ENCODE results near the gene PSMD5.

Gene PSMD5

DNA sequence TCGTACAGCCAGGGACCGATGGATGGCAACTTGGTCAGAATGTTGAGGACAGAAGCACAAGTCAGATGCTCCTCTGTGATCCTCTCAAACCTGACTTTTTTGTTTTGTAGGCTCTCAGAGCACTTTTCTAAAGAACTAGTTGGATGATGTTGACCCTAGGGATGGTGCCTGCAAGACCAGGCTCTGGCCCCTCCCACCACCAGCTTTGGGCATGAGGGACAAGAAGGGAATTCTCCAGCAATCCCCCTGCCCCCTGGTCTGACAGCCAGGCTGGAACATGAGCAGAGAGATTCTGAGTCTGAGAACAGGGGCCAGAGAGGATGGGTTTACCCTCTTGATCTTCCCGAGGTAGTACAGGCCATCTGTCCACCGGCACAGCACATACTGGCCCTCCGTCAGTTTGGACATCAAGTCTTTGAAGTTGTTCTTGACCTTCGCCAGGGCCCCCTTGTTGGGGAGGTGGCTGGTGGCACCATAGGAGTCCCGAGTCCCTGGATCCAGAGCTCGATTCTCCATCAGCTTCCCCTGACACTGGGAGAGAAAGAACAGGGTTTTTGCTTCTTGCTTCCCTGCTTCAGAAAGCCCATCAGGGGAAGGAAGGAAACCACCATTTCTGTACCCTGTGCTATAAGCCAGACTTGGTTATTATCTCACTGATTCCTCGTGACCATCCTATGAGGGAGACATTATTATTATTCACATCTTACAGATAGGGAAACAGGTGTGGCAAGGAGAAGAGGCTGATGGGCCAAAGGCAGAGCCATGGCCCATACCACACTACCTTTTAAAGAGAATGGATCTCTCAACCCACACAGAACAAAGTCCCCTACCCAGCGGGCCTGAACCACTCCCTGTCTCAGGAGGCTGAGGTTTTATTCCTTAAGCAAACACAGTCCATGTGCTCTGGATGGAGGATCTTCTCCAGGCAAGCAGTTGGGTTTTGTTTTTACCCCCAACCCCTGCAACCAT, 31.8 kb upstream of the PSMD5 start:
- DNase-seq: no peak

- no peak for DNase-seq
These were observed 30.8 kb upstream of the PSMD5 start for GRCh38 chr9:120873512-120873911.

- DNase-seq: no peak
These were observed 30.2 kb upstream of the PSMD5 start for GRCh38 chr9:120872791-120873502.

DNA sequence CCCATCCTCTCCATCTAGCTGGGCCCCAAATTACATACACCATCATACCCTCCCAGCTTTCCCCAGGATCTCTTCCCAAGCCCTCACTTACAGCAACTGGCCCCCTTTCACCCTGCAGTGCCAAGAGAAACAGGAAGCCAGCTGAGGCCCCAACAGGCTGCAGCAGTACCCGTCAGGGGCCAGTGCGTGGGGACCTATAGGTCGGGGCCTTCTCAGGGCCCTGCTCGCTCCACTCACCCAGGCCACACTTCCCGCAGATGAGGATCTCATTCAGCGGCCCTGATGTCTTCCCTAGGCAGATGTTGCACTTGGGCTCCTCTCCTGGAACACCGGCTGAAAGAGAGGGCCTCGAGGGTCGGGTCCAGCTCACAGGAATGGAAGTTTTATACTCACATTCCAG, 27.5 kb upstream of the PSMD5 start:
- DNase-seq: no peak

GRCh38 chr9:120869726-120870125, 27.0 kb upstream of the PSMD5 start:
- no peak for DNase-seq

DNA sequence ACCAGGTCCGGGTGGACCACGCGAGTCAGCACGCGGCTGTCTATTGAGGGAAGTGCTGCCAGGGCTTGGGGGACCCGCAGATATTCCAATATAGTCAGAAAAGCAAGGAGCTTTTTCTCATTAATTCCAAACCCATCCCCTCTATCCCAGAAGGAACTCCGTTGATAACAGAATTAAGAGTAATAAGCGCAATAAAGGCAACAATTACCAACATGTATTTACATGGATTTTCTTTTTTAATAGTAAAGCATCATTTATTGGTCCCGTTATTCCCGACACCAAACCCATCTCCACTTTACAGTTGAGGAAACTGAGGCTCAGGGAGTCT, 26.6 kb upstream of the PSMD5 start:
- no peak for DNase-seq

GRCh38 chr9:120868676-120869359, 26.1 kb upstream of the PSMD5 start:
- DNase-seq: peak; percentile 94 to 100 (median 98)

GRCh38 chr9:120868339-120868675, 25.6 kb upstream of the PSMD5 start:
- peak in 1 of 3 donors; percentile 80 for DNase-seq

DNA sequence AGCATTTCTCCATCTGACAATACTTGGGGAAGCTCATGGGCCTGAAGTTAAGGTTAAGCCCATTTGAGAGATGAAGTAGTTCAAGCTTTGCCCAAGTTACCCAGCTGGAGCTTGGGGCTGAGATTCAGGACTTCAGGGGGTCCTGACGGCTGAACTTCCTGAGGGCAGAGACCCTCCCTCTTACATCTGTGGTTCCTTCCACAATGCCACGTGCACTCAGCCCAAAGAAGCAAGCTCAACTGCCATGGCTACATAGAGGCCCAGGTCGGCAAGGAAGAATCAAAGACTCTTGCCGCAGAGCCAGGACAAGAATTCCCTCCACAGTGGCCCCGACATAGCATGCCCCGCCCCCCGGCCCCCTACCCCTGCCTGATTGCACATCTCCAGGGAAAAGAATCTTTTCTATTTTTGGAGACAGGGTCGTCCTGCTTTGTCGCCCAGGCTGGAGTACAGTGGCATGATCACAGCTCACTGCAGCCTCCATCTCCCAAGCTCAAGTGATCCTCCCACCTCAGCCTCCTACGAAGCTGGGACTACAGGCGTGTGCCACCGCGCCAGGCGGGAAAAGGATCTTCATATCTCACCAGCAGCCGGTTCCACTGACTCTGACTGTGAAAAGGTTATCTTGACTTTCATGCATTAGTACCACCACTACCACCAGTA, 25.1 kb upstream of the PSMD5 start:
- no peak for DNase-seq

- no peak for DNase-seq
These were observed 23.9 kb upstream of the PSMD5 start for GRCh38 chr9:120866651-120867050.

DNA sequence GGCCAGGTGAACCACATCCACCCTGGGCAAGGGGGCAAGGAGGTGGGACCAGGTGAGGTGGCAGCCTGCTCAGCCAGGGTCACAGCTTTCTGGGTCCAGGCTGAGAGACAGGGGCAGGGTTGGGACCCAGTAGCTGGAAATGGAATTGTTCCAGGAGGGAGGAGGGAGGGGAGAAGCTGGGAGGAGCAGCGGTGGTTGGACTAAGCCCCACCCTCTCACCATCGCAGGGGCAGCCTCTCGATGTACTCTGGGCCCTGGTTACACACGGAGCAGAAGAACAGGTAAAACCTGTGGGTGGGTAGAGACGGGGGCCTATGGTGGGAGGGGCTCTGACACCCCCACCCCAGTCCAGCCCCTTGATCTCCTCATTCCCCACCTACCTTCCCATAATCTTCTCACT, 23.1 kb upstream of the PSMD5 start:
- no peak for DNase-seq

- no peak for DNase-seq
These were observed 22.5 kb upstream of the PSMD5 start for GRCh38 chr9:120865176-120865575.

DNA sequence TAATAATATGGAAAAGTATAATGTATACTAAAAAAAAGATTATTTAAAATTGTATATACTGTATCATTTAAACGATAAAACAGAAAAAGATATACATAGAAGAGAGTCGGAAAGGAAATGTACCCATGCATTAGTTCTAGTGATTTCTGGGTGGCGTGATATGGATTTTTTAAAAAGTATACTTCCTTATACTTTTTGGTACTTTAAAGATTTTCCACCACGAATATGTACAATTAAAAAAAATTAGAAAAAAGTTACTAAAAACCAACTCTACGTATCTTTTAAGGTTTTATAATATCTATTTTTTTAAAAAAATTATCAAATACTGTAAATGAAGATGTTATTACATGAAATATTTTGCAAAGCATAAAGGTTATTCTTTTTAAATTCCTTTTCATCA, 22.0 kb upstream of the PSMD5 start:
- no peak for DNase-seq

DNA sequence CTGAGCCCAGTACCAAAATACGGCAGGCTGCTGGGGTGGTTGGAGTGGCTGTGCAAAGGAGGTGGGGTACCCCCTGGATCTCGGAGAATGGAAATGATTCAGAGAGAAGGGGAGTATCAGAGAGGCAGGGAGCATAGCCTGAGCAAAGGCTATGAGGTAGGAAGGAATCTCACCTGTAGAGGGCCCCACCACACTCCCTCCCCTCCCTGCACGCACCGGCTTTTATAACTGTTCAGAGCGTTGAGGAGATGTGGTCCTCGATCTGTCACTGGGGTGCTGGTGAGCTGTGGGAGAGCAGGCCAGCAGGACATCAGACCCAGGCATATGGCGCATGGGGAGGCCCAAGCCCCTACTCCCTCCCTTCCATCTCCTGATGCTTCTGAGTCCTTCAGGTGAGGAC, 21.1 kb upstream of the PSMD5 start:
- no peak for DNase-seq

DNA sequence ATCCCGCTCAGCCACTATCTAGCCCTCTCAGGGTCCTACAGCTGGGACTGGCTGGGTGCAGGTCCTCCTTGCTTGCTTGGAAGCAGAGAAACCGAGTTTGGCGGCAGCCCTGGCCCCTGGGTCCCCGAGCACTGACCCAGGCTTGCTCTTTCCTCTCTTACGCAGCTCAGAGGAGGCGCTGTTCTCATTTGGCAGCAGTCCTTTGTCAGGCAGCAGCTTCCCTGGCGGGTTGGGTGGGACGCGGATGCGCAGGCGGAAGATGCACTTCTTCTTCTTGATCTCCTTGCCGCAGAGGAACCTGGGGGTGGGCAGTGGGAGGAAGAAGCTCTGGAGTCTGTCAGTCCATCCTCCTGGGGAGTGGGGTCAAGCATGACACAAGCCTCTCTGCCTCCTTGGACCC, 19.7 kb upstream of the PSMD5 start:
- DNase-seq: no peak

DNA sequence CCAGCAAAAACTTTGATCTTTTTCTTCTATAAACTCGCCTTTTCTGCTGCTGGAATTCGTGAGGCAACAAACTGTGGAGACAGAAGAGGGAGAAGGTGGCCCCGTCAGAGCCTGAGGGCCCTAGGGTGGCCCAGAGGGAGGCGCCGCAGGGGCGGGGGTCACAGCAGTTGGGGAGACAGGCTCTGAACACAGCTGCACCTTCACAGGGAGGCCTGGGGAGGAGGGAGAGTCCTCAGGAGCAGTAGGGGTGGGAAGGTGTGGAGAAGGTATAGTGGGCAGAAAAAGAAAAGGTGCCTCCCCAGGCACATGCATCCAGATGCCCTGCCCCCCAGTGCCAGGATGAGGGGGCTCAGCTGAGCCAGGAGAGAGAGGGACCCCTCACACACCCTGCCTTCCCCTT, 19.2 kb upstream of the PSMD5 start:
- no peak for DNase-seq

DNA sequence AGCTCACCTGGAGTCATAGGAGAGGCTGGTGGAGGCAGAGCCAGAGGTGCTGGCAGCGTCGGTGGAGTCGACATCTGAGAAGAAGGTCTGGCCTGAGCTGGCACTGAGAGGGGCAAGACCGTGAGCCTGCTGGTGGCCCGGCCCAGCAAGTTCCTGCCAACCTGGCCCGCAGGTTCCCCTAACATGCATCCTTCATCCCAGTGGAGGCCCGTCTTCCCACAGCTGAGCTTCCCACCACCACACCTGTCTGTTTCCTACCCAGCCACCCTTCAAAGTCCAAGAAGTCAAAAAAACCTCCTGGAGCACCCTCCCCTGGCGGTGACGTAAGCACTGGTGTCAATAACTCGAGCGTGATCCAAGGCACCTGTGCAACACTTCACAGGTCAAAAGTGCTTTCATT, 17.4 kb upstream of the PSMD5 start:
- DNase-seq: no peak

- no peak for DNase-seq
These were observed 16.6 kb upstream of the PSMD5 start for GRCh38 chr9:120859361-120859760.

GRCh38 chr9:120857902-120858301, 15.2 kb upstream of the PSMD5 start:
- no peak for DNase-seq

GRCh38 chr9:120857481-120857880, 14.8 kb upstream of the PSMD5 start:
- no peak for DNase-seq

- DNase-seq: no peak
These were observed 14.0 kb upstream of the PSMD5 start for GRCh38 chr9:120856700-120857099.

DNA sequence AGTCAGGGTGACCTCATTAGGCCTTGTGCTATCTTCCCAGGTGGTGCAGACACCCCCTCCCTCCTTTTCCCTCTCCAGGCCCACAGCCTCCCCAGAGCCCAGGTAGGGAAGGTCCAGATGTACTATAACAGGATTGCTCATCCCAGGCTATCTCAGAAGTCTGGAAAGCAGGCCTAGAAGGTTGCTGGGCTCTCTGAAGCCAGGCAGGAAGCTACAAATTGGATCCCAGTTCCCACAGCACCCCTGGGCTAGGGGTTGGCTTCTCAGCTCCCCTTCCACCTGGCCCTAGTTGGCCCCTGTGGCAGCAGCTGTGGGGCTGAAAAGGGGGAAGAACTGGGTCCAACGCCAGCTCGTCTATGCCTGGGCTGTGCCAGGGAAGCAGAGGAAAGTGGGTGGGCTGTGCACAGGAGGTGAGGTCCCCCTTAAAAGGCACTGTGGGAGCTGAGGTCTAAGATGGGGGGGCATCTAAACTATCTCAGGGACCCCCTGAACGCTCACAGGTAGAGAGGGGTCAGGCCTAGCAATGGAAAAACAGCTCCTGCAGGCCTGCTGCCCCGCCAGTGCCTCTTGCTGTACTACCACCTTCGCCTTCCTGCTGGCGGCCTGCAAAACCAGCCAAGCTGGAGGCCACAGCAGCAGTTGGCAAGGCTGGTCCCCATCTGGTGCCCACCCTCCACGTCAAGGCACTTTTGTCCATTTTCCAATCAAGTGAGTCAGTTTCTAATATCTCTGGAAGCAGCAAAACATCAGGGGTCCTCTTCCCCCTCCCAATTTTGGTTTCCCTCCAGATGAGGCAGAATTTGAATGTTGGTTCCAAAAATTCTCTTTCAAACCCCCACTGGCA, 13.3 kb upstream of the PSMD5 start:
- DNase-seq: no peak

Data from suppressor macrophage treated with lipopolysaccharide for 1 hour (primary cell).